Loucy (cell line): ENCODE data around the gene CREB3L2.
A peak's percentile ranks its signal among the peaks of the same experiment; 100 is the strongest.

Source experiments
- H2AFZ ChIP-seq: fragments of 200-600 bp; sonication (generic); 2 replicates; pipeline ENCODE4 v1.6.0; 2016; ENCODE audit warnings: antibody characterized with exemption, mild to moderate bottlenecking, low read length, moderate library complexity
- H3F3A ChIP-seq: fragments of 200-600 bp; 2 replicates; pipeline ENCODE4 v1.6.0; 2016; ENCODE audit warnings: antibody characterized with exemption, low read depth, mild to moderate bottlenecking
- H3K27me3 ChIP-seq: fragments of 200-600 bp; sonication (generic); 2 replicates; pipeline ENCODE4 v1.6.1; 2014; ENCODE audit warnings: low read length, mild to moderate bottlenecking; ENCODE audit not compliant: insufficient read depth, poor library complexity, severe bottlenecking
- H3K36me3 ChIP-seq: fragments of 200-600 bp; sonication (generic); 2 replicates; pipeline ENCODE4 v1.6.1; 2016; ENCODE audit warnings: low read length; ENCODE audit not compliant: insufficient read depth
- H3K4me1 ChIP-seq: fragments of 200-600 bp; sonication (generic); 2 replicates; pipeline ENCODE4 v1.5.1; 2014; ENCODE audit warnings: low read length, mild to moderate bottlenecking; ENCODE audit not compliant: insufficient read depth, poor library complexity, severe bottlenecking
- H3K4me2 ChIP-seq: fragments of 200-600 bp; sonication (generic); 2 replicates; pipeline ENCODE4 v1.6.0; 2014; ENCODE audit warnings: antibody characterized with exemption, low read length, low read depth, mild to moderate bottlenecking; ENCODE audit not compliant: poor library complexity, severe bottlenecking
- H3K4me3 ChIP-seq: fragments of 200-600 bp; sonication (generic); 2 replicates; pipeline ENCODE4 v1.5.1; 2014; ENCODE audit warnings: low read length, mild to moderate bottlenecking, mixed read lengths; ENCODE audit not compliant: poor library complexity, severe bottlenecking
- H3K79me2 ChIP-seq: fragments of 200-600 bp; sonication (generic); 2 replicates; pipeline ENCODE4 v1.6.1; 2014; ENCODE audit warnings: low read length; ENCODE audit not compliant: insufficient read depth
- H3K9ac ChIP-seq: fragments of 200-600 bp; sonication (generic); 2 replicates; pipeline ENCODE4 v1.6.0; 2014; ENCODE audit warnings: mild to moderate bottlenecking, low read depth, low read length, moderate library complexity; ENCODE audit not compliant: poor library complexity, severe bottlenecking
- H3K9me2 ChIP-seq: fragments of 200-600 bp; sonication (generic); replicated peaks from 2 replicates; pipeline ENCODE4 v1.6.1; 2016; ENCODE audit warnings: low read depth, low read length, mixed read lengths
- H3K9me3 ChIP-seq: fragments of 200-600 bp; sonication (generic); 2 replicates; pipeline ENCODE4 v1.6.1; 2014; ENCODE audit warnings: mild to moderate bottlenecking, antibody characterized with exemption, low read length, low read depth; ENCODE audit not compliant: insufficient read depth
- H4K20me1 ChIP-seq: fragments of 200-600 bp; sonication (generic); 2 replicates; pipeline ENCODE4 v1.6.0; 2014; ENCODE audit warnings: antibody characterized with exemption, low read length, mild to moderate bottlenecking; ENCODE audit not compliant: insufficient read depth, poor library complexity, severe bottlenecking
- EZH2phosphoT487 ChIP-seq: fragments of 200-600 bp; IDR thresholded peaks from 2 replicates; pipeline ENCODE4 v1.6.1; 2018; ENCODE audit warnings: antibody characterized with exemption, mild to moderate bottlenecking, moderate library complexity, borderline replicate concordance
- TF ChIP-seq, protein P1 (sequence below): fragments of 200-600 bp; sonication (generic); conservative IDR thresholded peaks from 2 replicates; pipeline ENCODE4 v1.5.1; 2014; ENCODE audit warnings: mild to moderate bottlenecking, antibody characterized with exemption, low read length

The CREB3L2 gene

DNA sequence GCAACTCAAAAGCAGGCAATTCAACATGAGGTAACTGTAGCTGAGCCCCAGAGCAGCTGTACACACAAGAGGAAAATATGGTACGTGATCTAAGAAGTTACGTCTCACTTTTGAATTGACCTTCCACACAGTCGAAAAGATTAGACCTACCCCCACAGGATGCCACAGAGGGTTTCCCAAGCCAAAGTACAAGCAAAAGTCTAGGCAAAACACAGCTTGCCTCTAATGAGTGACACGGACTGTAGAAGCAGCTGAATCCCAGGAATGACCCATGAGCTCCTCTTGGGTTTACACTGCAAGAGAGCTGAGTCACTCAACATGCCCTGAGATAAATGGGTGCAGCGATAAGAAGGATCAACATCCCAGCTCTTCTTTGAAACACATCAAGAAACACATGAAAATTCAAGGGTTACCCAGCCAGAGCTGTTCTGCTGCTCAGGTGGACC, 9.8 kb downstream of the CREB3L2 start:
- Histone ChIP-seq H3K4me3 (peak overlapping the region; percentile 68), H2AFZ (no peak overlapping the region), H3K79me2 (peaks cover 82% of the 10 kb centered on the region), H3K27me3 (no peaks in the 10 kb centered on the region), H3K9me2 (no peaks in the 10 kb centered on the region), H3K4me1 (peaks cover 73% of the 10 kb centered on the region), H3K9ac (peak overlapping the region; percentile 40), H3K9me3 (no peaks in the 10 kb centered on the region), H4K20me1 (no peaks in the 10 kb centered on the region), H3F3A (peaks cover 6% of the 10 kb centered on the region), H3K36me3 (no peaks in the 10 kb centered on the region), H3K4me2 (peak overlapping the region; percentile 69)
- TF ChIP-seq, protein P1, sequence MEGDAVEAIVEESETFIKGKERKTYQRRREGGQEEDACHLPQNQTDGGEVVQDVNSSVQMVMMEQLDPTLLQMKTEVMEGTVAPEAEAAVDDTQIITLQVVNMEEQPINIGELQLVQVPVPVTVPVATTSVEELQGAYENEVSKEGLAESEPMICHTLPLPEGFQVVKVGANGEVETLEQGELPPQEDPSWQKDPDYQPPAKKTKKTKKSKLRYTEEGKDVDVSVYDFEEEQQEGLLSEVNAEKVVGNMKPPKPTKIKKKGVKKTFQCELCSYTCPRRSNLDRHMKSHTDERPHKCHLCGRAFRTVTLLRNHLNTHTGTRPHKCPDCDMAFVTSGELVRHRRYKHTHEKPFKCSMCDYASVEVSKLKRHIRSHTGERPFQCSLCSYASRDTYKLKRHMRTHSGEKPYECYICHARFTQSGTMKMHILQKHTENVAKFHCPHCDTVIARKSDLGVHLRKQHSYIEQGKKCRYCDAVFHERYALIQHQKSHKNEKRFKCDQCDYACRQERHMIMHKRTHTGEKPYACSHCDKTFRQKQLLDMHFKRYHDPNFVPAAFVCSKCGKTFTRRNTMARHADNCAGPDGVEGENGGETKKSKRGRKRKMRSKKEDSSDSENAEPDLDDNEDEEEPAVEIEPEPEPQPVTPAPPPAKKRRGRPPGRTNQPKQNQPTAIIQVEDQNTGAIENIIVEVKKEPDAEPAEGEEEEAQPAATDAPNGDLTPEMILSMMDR, result no peak
- no peak for TF ChIP-seq EZH2phosphoT487

DNA sequence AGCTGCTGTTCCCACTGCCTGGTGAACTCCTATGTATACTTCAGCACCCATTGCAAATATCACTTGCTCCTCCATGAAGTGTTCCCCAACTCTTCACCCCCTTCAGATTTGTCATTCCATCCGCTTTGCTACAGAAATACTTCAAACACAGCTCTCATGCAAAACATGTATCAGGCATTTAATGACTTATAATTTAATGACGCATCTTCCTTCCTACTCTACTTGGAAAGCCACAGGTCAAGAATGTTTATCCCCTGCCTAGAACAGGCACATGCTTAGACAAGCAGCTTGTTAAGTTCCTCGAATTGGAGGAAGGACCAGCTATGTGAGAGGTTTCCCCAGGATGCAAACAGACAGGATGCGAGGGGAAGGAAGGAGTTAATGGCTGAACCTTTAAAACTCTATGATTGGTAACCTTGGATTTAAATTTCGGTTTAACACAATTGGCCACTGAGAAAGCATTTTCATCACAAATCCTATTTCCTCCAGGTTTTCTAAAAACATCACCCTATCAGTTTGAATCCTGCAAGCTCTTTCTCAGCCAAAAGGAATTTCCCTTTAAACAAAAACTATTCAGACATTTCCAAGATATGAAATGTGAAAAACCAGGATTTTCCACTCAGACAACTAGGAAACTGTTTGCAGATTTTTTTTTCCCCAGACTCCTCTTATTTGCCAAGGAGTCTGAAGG, 11.5 kb downstream of the CREB3L2 start:
- Histone ChIP-seq H3K4me1 (peaks cover 56% of the 10 kb centered on the region), H3K4me3 (no peak overlapping the region), H3K36me3 (no peaks in the 10 kb centered on the region), H3K9me3 (no peaks in the 10 kb centered on the region), H3K27me3 (no peaks in the 10 kb centered on the region), H3K79me2 (peaks cover 78% of the 10 kb centered on the region), H3K9me2 (no peaks in the 10 kb centered on the region), H3F3A (no peaks in the 10 kb centered on the region), H3K4me2 (peak overlapping the region; percentile 21), H3K9ac (no peak overlapping the region), H2AFZ (no peak overlapping the region), H4K20me1 (no peaks in the 10 kb centered on the region)
- TF ChIP-seq EZH2phosphoT487, result no peak
- TF ChIP-seq, protein P1, result no peak

DNA sequence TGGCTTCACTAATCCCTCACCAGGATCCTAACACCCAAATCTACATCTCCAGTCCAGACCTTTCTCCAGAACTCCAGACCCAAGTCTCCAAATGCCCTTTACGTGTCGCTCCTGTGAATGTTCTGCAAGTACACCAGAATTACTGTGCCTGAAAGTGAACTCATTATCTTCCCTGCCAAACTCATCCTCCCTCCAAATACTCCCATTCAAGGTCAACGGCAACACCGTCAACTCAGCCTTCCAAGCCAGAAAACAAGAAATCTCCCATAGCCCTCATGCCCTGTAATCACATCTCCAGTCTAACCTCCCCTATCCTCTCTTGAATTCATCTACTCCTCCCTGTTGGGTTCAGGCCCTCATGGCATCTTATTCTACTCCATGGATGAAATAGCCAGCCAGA, 12.3 kb downstream of the CREB3L2 start:
- H3K79me2 ChIP-seq, result peaks cover 79% of the 10 kb centered on the region
- H3K4me3 ChIP-seq, result no peak overlapping the region
- H3K9ac ChIP-seq, result no peak overlapping the region
- H3K4me2 ChIP-seq, result no peak overlapping the region
- H3F3A ChIP-seq, result no peaks in the 10 kb centered on the region
- no peak overlapping the region for H2AFZ ChIP-seq
- no peaks in the 10 kb centered on the region for H3K36me3 ChIP-seq
- no peaks in the 10 kb centered on the region for H4K20me1 ChIP-seq
- no peaks in the 10 kb centered on the region for H3K9me3 ChIP-seq
- no peaks in the 10 kb centered on the region for H3K27me3 ChIP-seq
- no peaks in the 10 kb centered on the region for H3K9me2 ChIP-seq
- TF ChIP-seq, protein P1, result no peak
- TF ChIP-seq EZH2phosphoT487, result no peak
- H3K4me1 ChIP-seq, result peaks cover 55% of the 10 kb centered on the region
